Fibroblast of villous mesenchyme (primary cell): Measurements from ENCODE around the gene NCAM1. TPM values are rescaled to one million over a fixed set of nuclear protein-coding genes. Genes with fewer than 3 reads are reported as not detected.

ENCODE experiments used
- DNase-seq: peaks from one replicate; pipeline ENCODE4 v3.0.0-alpha.2; 2010; ENCODE audit warnings: low read depth
- H3K4me3 ChIP-seq: 2 replicates; pipeline ENCODE4 v1.5.1; 2011; ENCODE audit warnings: low read depth, mild to moderate bottlenecking, low read length
- total RNA-seq: library from RNA; depleted of rRNA; stranded (reverse); fragments of >200 nt; gene quantifications from 2 replicates; pipeline ENCODE4 v1.2.3, GENCODE V29; 2012
- TF ChIP-seq, protein P1 (sequence below): IDR thresholded peaks from 2 replicates; pipeline ENCODE4 v1.5.1; 2012; ENCODE audit warnings: low read depth, mild to moderate bottlenecking, low read length; ENCODE audit not compliant: insufficient read depth

The NCAM1 gene
- total RNA-seq, 1 donor = 0.86 TPM

- H3K4me3 ChIP-seq = no peak overlapping the region
- TF ChIP-seq, protein P1, sequence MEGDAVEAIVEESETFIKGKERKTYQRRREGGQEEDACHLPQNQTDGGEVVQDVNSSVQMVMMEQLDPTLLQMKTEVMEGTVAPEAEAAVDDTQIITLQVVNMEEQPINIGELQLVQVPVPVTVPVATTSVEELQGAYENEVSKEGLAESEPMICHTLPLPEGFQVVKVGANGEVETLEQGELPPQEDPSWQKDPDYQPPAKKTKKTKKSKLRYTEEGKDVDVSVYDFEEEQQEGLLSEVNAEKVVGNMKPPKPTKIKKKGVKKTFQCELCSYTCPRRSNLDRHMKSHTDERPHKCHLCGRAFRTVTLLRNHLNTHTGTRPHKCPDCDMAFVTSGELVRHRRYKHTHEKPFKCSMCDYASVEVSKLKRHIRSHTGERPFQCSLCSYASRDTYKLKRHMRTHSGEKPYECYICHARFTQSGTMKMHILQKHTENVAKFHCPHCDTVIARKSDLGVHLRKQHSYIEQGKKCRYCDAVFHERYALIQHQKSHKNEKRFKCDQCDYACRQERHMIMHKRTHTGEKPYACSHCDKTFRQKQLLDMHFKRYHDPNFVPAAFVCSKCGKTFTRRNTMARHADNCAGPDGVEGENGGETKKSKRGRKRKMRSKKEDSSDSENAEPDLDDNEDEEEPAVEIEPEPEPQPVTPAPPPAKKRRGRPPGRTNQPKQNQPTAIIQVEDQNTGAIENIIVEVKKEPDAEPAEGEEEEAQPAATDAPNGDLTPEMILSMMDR = no peak
- no peak for DNase-seq
Observed at GRCh38 chr11:113119074-113119473, 157.9 kb downstream of the NCAM1 start.

DNA sequence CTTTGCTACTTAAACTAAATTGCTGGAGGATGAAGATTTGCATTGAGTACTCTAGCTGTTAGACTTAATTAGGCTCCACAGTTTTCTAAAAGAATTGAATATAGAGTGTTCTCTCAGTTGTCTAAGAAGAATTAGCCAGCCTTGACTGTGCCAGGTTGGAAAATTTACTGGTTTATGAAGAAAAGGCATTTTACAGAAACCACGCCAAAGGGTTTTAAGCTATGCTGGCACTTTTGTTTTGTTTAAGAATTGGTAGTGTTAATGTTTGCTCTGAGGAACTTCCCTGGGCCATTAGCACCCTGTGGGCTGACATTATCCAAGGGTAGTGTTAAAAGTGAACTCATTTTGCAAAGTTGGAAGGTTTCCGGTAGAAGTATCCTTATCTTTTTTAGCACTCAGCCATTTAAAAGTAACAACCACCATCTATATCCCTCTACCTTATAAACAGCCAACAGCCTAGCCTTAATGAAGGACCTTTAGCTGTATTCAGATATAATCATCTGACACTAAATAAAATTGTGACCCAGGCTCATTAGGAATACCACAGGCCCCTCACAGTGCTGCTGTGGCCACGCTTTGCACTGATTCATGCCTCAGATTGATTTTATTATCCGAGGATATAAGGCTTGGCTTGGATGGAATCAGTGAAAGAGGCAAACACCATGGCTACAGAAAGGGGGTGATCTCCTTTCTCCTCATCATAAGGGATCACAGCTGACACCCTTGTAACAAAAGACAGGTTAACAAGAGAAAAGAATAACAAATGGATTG lies 158.9 kb downstream of the NCAM1 start:
- TF ChIP-seq, protein P1 = no peak
- no peak for DNase-seq

GRCh38 chr11:113121746-113122145 lies 160.5 kb downstream of the NCAM1 start:
- no peak overlapping the region for H3K4me3 ChIP-seq
- TF ChIP-seq, protein P1 = no peak
- DNase-seq = no peak

More for the DNA sequence above, 158.9 kb downstream of the NCAM1 start:
- H3K4me3 ChIP-seq = no peak overlapping the region

DNA sequence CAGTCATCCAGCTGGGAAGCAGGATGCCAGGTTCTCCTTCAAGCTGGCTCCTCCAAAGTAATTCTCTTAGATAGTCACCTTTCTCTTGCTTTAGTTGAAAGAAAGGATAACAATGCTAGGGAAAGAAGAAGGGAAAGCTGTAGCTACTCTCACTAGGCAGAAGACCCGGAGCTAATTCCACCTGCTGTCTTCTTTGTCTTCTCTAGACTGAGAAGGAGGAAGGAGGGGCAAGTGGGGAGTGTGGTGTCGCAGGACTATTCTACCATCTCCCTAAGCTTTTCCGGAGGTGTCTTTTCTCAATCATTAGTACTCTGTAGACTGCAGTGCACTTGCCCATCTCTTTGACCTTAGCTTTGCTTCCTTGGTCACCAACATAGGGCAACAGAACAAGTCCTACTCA lies 162.8 kb downstream of the NCAM1 start:
- DNase-seq = no peak
- TF ChIP-seq, protein P1 = no peak

DNA sequence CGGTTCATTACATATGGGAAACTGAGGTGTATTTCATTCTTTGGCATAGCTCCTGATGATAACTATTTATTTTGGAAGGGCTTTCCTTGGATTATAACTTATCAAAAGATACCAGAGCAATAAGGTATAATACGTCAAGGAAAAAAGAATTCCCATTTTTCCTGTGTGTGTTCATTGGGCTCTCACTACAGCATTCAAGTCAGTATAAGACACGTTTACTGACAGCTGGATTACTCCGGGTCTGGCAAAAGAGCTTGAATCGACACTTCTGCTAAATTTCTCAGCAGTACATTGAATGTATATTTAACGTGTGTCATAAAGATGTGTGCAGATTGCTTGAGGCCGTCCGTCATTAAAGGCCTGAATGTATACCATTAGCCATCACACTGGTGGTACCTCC lies 163.4 kb downstream of the NCAM1 start:
- no peak overlapping the region for H3K4me3 ChIP-seq
- no peak for DNase-seq
- TF ChIP-seq, protein P1 = no peak

More for the DNA sequence above, 162.8 kb downstream of the NCAM1 start:
- H3K4me3 ChIP-seq = no peak overlapping the region

GRCh38 chr11:113129261-113129992 lies 168.2 kb downstream of the NCAM1 start:
- no peak overlapping the region for H3K4me3 ChIP-seq
- TF ChIP-seq, protein P1 = no peak
- DNase-seq = no peak
